OCI-LY7 (cell line): ENCODE measurements around the gene KCNJ11.

Experiments used
- EZH2phosphoT487 ChIP-seq: fragments of 200-600 bp; sonication (generic); IDR thresholded peaks from 2 replicates; pipeline ENCODE4 v1.6.1; 2018; ENCODE audit warnings: low read depth, borderline replicate concordance, mild to moderate bottlenecking, mixed run types, antibody characterized with exemption, low read length, moderate library complexity, mixed read lengths
- TF ChIP-seq, protein P1 (sequence below): fragments of 200-600 bp; sonication (generic); conservative IDR thresholded peaks from 2 replicates; pipeline ENCODE4 v1.5.1; 2014; ENCODE audit warnings: mild to moderate bottlenecking, antibody characterized with exemption, low read length, moderate library complexity, mixed read lengths

- TF ChIP-seq, protein P1, sequence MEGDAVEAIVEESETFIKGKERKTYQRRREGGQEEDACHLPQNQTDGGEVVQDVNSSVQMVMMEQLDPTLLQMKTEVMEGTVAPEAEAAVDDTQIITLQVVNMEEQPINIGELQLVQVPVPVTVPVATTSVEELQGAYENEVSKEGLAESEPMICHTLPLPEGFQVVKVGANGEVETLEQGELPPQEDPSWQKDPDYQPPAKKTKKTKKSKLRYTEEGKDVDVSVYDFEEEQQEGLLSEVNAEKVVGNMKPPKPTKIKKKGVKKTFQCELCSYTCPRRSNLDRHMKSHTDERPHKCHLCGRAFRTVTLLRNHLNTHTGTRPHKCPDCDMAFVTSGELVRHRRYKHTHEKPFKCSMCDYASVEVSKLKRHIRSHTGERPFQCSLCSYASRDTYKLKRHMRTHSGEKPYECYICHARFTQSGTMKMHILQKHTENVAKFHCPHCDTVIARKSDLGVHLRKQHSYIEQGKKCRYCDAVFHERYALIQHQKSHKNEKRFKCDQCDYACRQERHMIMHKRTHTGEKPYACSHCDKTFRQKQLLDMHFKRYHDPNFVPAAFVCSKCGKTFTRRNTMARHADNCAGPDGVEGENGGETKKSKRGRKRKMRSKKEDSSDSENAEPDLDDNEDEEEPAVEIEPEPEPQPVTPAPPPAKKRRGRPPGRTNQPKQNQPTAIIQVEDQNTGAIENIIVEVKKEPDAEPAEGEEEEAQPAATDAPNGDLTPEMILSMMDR = no peak
- TF ChIP-seq EZH2phosphoT487 = no peak
These were observed 40.8 kb downstream of the KCNJ11 start for GRCh38 chr11:17347676-17348075.
